Measurements from ENCODE around the gene PKP4.

Gene PKP4

DNA sequence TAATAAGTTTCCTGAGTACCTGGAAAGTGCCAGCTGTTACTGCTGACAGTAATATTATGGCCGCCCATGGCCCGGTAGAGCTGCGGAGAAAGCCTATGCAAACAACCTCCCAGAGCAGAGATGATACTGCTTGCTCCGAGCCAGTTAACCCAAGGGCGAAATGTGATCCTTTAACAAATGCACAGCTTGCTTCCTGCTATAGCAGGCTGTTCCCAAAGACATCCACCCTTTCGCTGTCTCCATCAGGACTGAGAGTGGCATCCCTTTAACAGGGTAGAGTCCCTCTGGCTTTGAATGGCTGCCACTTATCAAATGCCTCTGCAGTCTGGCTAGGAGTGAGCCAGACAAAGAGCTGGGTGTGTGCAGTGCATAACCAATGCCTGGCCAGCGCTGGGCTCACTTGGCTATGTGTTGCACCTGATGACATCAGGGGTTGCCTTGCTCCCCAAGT lies 268.7 kb downstream of the PKP4 start:
- Histone ChIP-seq H3K27me3 (ENCODE audit: low read length) (no peaks in the 10 kb centered on the region), H3K9me2 (replicated peaks; ENCODE audit: insufficient read depth, low read length) (no peaks in the 10 kb centered on the region), H3K9ac (ENCODE audit: low read length) (no peak overlapping the region), H2AFZ (ENCODE audit: low read depth, low read length, severe bottlenecking) (no peak overlapping the region), H3K79me2 (ENCODE audit: insufficient read depth, low read length) (no peaks in the 10 kb centered on the region), H3F3A (ENCODE audit: insufficient read depth) (no peaks in the 10 kb centered on the region), H3K36me3 (ENCODE audit: low read length) (no peaks in the 10 kb centered on the region), H3K9me3 (ENCODE audit: insufficient read depth, low read length) (no peaks in the 10 kb centered on the region), H4K20me1 (ENCODE audit: low read depth, low read length) (no peaks in the 10 kb centered on the region), H3K4me3 (ENCODE audit: insufficient read depth, low read length, poor library complexity, severe bottlenecking) (no peak overlapping the region), H3K4me2 (ENCODE audit: low read depth, low read length, poor library complexity, severe bottlenecking) (no peak overlapping the region), H3K27ac (ENCODE audit: low read depth, low read length) (no peak overlapping the region)
- TF ChIP-seq, protein P1, sequence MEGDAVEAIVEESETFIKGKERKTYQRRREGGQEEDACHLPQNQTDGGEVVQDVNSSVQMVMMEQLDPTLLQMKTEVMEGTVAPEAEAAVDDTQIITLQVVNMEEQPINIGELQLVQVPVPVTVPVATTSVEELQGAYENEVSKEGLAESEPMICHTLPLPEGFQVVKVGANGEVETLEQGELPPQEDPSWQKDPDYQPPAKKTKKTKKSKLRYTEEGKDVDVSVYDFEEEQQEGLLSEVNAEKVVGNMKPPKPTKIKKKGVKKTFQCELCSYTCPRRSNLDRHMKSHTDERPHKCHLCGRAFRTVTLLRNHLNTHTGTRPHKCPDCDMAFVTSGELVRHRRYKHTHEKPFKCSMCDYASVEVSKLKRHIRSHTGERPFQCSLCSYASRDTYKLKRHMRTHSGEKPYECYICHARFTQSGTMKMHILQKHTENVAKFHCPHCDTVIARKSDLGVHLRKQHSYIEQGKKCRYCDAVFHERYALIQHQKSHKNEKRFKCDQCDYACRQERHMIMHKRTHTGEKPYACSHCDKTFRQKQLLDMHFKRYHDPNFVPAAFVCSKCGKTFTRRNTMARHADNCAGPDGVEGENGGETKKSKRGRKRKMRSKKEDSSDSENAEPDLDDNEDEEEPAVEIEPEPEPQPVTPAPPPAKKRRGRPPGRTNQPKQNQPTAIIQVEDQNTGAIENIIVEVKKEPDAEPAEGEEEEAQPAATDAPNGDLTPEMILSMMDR (IDR thresholded peaks at IDR 0.05; ENCODE audit: insufficient read depth, low read length, poor library complexity, severe bottlenecking): no peak
- no peak for TF ChIP-seq EZH2phosphoT487 (conservative IDR thresholded peaks at IDR 0.05; ENCODE audit: low read length)

DNA sequence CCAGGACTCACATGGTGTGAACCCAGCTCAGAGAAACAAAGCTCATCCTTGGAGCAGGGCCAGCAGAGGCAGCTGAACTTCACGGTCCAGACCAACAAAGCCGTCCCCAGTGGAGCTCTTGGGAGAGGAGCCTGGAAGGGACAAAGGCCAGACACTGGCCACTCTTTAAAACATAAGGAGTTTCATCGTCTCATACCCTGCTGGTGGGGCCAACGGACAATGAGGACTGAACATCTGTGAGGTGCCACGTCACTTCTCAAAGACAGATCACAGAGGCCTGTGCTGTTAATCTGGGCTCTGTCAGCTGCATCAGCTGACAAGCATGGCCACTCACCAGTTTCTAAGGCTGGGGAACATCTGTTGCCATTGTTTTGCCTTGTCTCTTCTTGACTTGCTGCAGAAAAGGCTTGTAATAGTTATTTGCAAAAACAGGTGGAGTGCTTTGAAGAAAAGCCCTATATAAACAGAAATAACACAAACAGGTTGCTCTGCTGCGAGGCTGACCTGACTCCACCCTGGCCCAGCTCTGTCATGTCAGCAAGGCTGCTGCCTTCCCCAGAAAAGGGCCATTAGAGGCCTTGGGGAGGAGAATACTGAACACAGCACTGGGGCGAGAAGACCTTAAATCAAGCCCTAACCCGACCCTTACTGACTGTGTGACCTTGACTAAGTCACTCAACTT lies 270.3 kb downstream of the PKP4 start:
- no peak overlapping the region for H3K27ac ChIP-seq (ENCODE audit: low read depth, low read length)
- H3K36me3 ChIP-seq (ENCODE audit: low read length): no peaks in the 10 kb centered on the region
- no peak overlapping the region for H2AFZ ChIP-seq (ENCODE audit: low read depth, low read length, severe bottlenecking)
- no peak overlapping the region for H3K4me3 ChIP-seq (ENCODE audit: insufficient read depth, low read length, poor library complexity, severe bottlenecking)
- no peak for TF ChIP-seq EZH2phosphoT487 (conservative IDR thresholded peaks at IDR 0.05; ENCODE audit: low read length)
- TF ChIP-seq, protein P1 (IDR thresholded peaks at IDR 0.05; ENCODE audit: insufficient read depth, low read length, poor library complexity, severe bottlenecking): no peak
- no peaks in the 10 kb centered on the region for H3K27me3 ChIP-seq (ENCODE audit: low read length)
- H4K20me1 ChIP-seq (ENCODE audit: low read depth, low read length): no peaks in the 10 kb centered on the region
- H3K9me2 ChIP-seq (replicated peaks; ENCODE audit: insufficient read depth, low read length): no peaks in the 10 kb centered on the region
- no peaks in the 10 kb centered on the region for H3K9me3 ChIP-seq (ENCODE audit: insufficient read depth, low read length)
- H3K79me2 ChIP-seq (ENCODE audit: insufficient read depth, low read length): no peaks in the 10 kb centered on the region
- H3F3A ChIP-seq (ENCODE audit: insufficient read depth): no peaks in the 10 kb centered on the region
- no peak overlapping the region for H3K9ac ChIP-seq (ENCODE audit: low read length)
- H3K4me2 ChIP-seq (ENCODE audit: low read depth, low read length, poor library complexity, severe bottlenecking): no peak overlapping the region

DNA sequence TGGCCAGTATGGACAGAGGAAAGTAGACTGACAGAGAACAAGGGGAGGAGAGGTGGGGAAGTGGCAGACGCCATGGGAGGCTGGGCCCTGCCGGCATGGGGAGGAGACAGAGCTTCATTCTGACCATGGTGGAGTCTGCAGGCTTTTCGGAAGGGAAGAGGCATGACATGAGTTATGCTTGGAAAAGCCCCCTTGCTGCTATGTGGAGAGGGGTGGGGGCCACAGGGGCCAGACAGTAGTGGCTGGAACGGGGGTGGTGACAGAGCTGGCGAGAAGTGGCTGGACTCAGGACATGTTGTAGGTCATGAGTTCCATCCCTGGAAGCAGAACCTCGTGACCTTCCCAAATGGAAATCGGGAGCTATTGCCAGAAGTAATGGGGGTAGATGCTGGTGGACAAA lies 271.7 kb downstream of the PKP4 start:
- Histone ChIP-seq H3K4me3 (ENCODE audit: insufficient read depth, low read length, poor library complexity, severe bottlenecking) (no peak overlapping the region), H3K9me2 (replicated peaks; ENCODE audit: insufficient read depth, low read length) (no peaks in the 10 kb centered on the region), H3K4me2 (ENCODE audit: low read depth, low read length, poor library complexity, severe bottlenecking) (no peak overlapping the region), H3K27me3 (ENCODE audit: low read length) (no peaks in the 10 kb centered on the region), H3K9ac (ENCODE audit: low read length) (no peak overlapping the region), H3K9me3 (ENCODE audit: insufficient read depth, low read length) (no peaks in the 10 kb centered on the region), H3K36me3 (ENCODE audit: low read length) (no peaks in the 10 kb centered on the region), H3F3A (ENCODE audit: insufficient read depth) (no peaks in the 10 kb centered on the region), H3K27ac (ENCODE audit: low read depth, low read length) (no peak overlapping the region), H3K79me2 (ENCODE audit: insufficient read depth, low read length) (no peaks in the 10 kb centered on the region), H2AFZ (ENCODE audit: low read depth, low read length, severe bottlenecking) (no peak overlapping the region), H4K20me1 (ENCODE audit: low read depth, low read length) (no peaks in the 10 kb centered on the region)
- TF ChIP-seq, protein P1 (IDR thresholded peaks at IDR 0.05; ENCODE audit: insufficient read depth, low read length, poor library complexity, severe bottlenecking): no peak
- no peak for TF ChIP-seq EZH2phosphoT487 (conservative IDR thresholded peaks at IDR 0.05; ENCODE audit: low read length)
